Measurements from ENCODE around the gene LCE1B. TPM values are rescaled to one million over a fixed set of nuclear protein-coding genes. Genes with fewer than 3 reads are reported as not detected.

Gene LCE1B
- polyA plus RNA-seq, 1 donor (not counting 4 experiments of a cell fraction or from before 2014, with no cell fraction given) = 0.34 TPM

DNA sequence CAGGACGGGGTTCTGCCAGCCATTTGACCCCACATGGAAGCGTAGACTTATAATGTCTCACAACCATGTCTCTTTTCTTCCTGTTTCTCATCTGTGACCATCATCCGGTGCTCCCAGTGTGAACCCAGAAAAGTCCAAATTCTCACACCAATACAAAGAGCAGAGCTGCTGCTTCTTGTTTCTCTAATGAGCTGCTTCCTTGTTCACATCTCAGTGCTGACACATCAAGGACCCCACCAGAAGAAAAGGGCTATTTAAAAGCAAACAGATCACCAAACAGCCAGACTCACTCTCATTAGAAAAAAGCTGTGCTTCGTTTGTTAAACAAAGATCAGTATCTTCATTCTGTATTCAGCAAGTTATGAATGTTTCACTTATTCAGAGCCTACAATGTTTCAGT, 16.1 kb upstream of the LCE1B start:
- Histone ChIP-seq H3K79me2 (ENCODE audit: control insufficient read depth, insufficient read depth, low read length) (no peaks in the 10 kb centered on the region), H4K20me1 (ENCODE audit: control insufficient read depth, extremely low read depth, insufficient read depth, low read length) (no peaks in the 10 kb centered on the region), H3K27me3 (ENCODE audit: control insufficient read depth, extremely low read depth, insufficient read depth, low read length) (no peaks in the 10 kb centered on the region), H2AFZ (ENCODE audit: control insufficient read depth, low read length) (no peak overlapping the region), H3K9ac (ENCODE audit: control insufficient read depth, extremely low read depth, insufficient read depth, low read length) (no peak overlapping the region), H3K36me3 (ENCODE audit: control insufficient read depth in 2 of 2, extremely low read depth in 1 of 2, insufficient read depth in 2 of 2, low read length in 2 of 2) (no peaks in the 10 kb centered on the region), H3K27ac (ENCODE audit: control insufficient read depth, insufficient read depth, low read length) (no peak overlapping the region), H3K4me1 (ENCODE audit: control insufficient read depth, extremely low read depth, insufficient read depth, low read length) (no peaks in the 10 kb centered on the region), H3K9me1 (ENCODE audit: control insufficient read depth, extremely low read depth, insufficient read depth, low read length) (no peaks in the 10 kb centered on the region), H3K4me3 (ENCODE audit: control insufficient read depth in 2 of 3, extremely low read depth in 1 of 3, insufficient read depth in 2 of 3, low read depth in 1 of 3, low read length in 3 of 3) (no peak overlapping the region), H3K4me2 (ENCODE audit: control insufficient read depth, extremely low read depth, insufficient read depth, low read depth, low read length) (no peak overlapping the region), H3K9me3 (ENCODE audit: control insufficient read depth, low read depth, low read length) (no peaks in the 10 kb centered on the region)
- FAIRE-seq = no peak
- DNase-seq (ENCODE audit: low read depth, low spot score) = no peak
- TF ChIP-seq EZH2 (IDR thresholded peaks at IDR 0.05; ENCODE audit: low read length) (no peak), CTCF (optimal IDR thresholded peaks at IDR 0.05 in 1 of 3, IDR thresholded peaks at IDR 0.05 in 1 of 3, conservative IDR thresholded peaks at IDR 0.05 in 1 of 3; ENCODE audit: extremely low read depth in 1 of 3, insufficient read depth in 2 of 3, low read length in 3 of 3) (no peak)
- dilution Hi-C loops (cut with MboI; ENCODE audit: extremely low pct_ligation_motif_present, low sequenced_read_pairs) = no loop called here

DNA sequence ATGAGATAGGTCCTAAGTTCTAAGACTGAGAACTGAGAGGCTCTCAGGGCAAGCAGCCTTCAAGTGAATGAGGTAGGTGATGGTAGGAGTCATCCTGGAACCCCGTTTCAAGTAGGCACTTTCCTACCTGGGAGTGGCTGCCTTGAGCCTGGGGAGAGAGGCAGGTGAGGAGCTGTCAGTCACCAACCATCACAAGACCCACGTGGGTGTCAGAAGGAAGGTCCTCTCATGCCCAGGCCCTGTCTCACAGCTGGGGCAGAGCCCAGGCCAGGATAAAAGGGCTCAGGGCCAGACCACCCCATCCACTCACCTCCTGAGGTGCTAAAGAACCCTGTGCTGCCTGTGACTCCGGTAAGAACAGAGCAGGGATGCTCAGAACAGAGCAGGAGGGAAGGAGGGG, 15.3 kb upstream of the LCE1B start, which contains the start of gene LCE1D:
Gene LCE1D (plus strand): TSS at position 301 of the 400 bp plus-strand sequence. CDS start 1,074 bp downstream, outside the sequence.
- no peak for FAIRE-seq
- no peak within 1 kb of the TSS for H3K4me3 ChIP-seq (ENCODE audit: control insufficient read depth in 2 of 3, extremely low read depth in 1 of 3, insufficient read depth in 2 of 3, low read depth in 1 of 3, low read length in 3 of 3)
- no peak for DNase-seq (ENCODE audit: low read depth, low spot score)
- H3K4me2 ChIP-seq (ENCODE audit: control insufficient read depth, extremely low read depth, insufficient read depth, low read depth, low read length) = no peak within 1 kb of the TSS
- H3K4me1 ChIP-seq (ENCODE audit: control insufficient read depth, extremely low read depth, insufficient read depth, low read length) = no peaks in the 10 kb centered on the region
- no peak within 1 kb of the TSS for H3K9ac ChIP-seq (ENCODE audit: control insufficient read depth, extremely low read depth, insufficient read depth, low read length)
- TF ChIP-seq EZH2 (IDR thresholded peaks at IDR 0.05; ENCODE audit: low read length) (no peak), CTCF (optimal IDR thresholded peaks at IDR 0.05 in 1 of 3, IDR thresholded peaks at IDR 0.05 in 1 of 3, conservative IDR thresholded peaks at IDR 0.05 in 1 of 3; ENCODE audit: extremely low read depth in 1 of 3, insufficient read depth in 2 of 3, low read length in 3 of 3) (no peak)
- no peak within 1 kb of the TSS for H3K27ac ChIP-seq (ENCODE audit: control insufficient read depth, insufficient read depth, low read length)
- H3K9me3 ChIP-seq (ENCODE audit: control insufficient read depth, low read depth, low read length) = no peaks in the 10 kb centered on the region
- H2AFZ ChIP-seq (ENCODE audit: control insufficient read depth, low read length) = no peak within 1 kb of the TSS
- dilution Hi-C loops (cut with MboI; ENCODE audit: extremely low pct_ligation_motif_present, low sequenced_read_pairs) = no loop called here
- no peaks in the 10 kb centered on the region for H4K20me1 ChIP-seq (ENCODE audit: control insufficient read depth, extremely low read depth, insufficient read depth, low read length)
- no peaks in the 10 kb centered on the region for H3K9me1 ChIP-seq (ENCODE audit: control insufficient read depth, extremely low read depth, insufficient read depth, low read length)
- no peaks in the 10 kb centered on the region for H3K79me2 ChIP-seq (ENCODE audit: control insufficient read depth, insufficient read depth, low read length)
- H3K36me3 ChIP-seq (ENCODE audit: control insufficient read depth in 2 of 2, extremely low read depth in 1 of 2, insufficient read depth in 2 of 2, low read length in 2 of 2) = no peaks in the 10 kb centered on the region
- no peaks in the 10 kb centered on the region for H3K27me3 ChIP-seq (ENCODE audit: control insufficient read depth, extremely low read depth, insufficient read depth, low read length)
